AG20443 (cell line): ENCODE results near the gene MCF2.
A peak's percentile ranks its signal among the peaks of the same experiment; 100 is the strongest.

Experiments
- DNase-seq: peaks from one replicate; pipeline ENCODE4 v3.0.0; 2012; ENCODE audit warnings: low spot score, mixed read lengths

The MCF2 gene

DNA sequence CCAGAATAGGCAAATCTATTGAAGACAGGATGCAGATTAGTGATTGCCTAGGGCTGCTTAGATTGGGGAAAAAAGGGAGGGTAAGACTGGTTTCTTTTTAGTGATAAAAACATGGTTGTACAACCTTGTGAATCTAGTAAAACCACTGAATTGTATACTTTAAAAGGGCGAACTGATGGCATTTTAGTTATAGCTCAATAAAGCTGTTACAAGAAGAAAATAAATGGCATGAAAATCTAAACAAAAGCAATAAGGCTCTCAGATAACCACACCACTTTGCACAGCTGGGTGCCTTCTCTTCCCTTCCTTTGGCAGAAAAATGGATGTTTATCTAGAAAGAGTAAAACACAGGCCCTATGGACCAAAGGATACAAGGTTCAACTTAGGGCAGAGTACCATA, 107.9 kb downstream of the MCF2 start:
- no peak for DNase-seq

DNA sequence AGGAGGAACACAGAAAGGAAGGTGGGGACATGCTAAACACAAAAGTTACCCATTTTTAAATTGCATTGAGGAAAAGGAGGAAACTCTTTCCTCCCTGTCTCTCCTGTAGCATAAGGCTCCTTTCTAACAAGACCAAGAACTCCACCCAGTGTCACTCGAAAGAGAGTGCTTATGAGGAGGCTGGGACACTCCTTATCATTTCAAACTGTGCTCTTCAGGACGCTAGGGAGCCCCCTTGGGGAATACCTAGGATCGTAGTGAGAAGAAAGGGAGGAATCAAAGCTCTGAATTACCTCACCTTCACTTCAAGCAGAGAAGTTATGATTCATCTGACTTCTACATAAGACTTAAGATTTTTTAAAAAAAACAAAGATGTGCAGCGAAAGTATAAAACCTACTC, 111.9 kb downstream of the MCF2 start:
- DNase-seq, result no peak

GRCh38 chrX:139585613-139586012, 122.4 kb downstream of the MCF2 start:
- no peak for DNase-seq

- DNase-seq, result no peak
These were observed 126.9 kb downstream of the MCF2 start for GRCh38 chrX:139581068-139581467.

DNA sequence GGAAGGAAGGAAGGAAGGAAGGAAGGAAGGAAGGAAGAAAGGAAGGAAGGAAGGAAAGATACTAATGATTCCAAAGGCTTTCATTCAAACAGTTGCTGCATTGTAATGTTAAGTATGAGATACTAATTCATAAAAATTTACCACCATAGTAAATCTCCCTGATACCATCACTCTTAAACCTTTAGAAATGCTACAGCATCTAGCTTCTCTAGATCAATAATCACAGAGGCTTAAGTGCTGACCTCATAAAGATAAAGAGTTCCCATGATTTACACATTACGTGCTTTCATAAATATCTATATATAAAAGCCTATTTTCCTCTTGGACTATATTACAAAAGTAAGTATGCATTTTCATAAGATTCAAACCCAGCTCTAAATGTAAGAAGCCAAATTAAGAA, 141.0 kb downstream of the MCF2 start:
- DNase-seq, result no peak

- DNase-seq, result no peak
These were observed 144.7 kb downstream of the MCF2 start for GRCh38 chrX:139563251-139563650.

DNA sequence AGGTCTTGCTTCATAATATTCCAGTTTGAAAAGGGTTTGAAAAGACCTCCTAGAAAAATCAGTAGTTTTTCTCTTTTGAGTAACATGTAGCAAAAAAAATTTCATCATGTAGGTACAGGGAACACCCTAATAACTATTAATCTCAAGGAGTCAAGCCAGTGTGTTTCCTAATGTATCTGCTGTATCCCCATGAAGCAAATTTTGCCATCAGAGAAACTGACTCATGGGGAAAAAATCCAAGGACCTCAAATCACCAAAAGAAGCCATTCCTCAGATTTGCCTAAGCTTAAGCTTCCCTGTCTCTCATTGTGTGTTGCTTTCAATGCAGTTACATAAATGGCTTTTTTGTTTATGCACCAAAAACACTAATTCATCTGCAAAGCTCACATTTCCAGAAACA, 147.7 kb downstream of the MCF2 start:
- peak; percentile 16 for DNase-seq

DNA sequence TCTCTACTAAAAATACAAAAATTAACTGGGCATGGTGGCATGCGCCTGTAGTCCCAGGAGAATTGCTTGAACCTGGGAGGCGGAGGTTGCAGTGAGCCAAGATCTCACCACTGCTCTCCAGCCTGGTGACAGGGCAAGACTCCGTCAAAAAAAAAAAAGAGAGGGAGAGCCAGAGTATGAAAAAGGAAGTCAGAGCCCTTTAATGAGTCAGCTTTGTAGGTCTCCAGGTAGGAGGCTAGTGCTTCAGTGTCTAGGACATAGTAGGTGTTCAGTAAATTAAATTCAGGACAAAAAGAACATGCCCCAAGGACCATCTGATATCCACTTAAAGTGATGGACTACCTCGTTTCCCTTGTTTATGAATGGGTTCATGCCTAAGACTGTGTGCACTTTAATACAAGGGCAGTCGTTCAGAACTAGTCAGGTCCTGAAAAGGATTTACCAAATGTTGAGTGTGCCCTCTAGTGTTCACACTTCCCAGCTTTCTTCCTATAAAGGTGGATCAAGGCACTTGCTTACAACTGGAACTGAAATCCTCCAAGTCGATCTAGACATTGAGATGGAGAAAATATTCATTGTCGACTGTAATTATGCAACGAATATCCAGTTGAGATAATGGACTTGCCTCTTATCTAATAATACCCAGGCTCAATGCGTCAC, 148.5 kb downstream of the MCF2 start:
- peak; percentile 35 for DNase-seq

DNA sequence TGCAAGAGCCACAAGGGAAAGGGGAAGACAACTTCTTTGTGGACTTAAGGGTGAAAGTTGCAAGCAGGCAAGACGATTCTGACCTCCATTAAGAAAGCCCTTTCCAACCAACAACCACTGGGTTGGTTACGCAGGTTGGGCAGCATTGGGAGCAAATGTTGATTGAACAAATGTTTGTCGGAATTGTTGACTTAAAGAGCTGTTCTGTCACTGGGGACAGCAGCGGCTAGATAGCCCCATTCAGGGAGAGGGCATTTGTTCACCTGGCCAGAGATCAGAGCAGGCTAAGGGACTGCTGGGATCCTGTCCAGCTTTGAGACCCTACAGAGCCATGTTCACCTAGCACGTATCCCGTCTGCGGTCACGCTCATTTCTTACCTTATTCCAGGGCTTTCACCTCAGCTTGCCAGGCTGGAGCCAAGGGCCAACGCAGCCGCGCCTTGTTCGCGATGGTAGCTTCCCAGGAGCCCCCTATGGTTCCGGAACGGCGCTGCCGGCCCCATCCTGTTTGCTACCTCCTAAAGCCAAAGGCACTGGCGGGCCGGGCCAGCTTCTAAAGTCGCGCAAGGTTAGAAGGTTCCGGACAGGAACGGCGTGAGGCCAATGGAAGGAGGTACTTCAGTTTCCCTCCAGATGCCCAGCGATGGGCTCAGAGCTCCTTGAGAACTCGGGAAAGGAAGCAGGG, 152.8 kb downstream of the MCF2 start:
- DNase-seq, result no peak

DNA sequence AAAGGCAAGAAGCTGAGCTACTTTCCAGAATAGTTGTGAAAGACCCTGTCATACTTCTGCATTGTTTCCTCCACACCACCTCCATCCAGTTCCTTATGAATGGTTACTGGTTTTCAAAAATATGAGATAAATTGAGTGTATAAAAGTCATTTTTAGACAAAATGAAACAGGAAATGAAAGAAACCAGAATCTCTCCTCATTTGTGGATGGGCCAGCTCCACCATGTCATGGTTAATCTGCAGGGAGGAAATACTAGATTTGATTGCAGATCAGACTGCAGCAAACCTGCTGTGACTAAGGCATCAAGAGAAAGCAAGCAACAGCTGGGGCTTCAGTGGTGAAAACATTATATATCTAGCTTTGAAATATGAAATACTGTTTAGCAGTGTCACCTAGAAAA, 153.6 kb downstream of the MCF2 start:
- DNase-seq, result no peak

GRCh38 chrX:139544591-139544990, 163.4 kb downstream of the MCF2 start:
- DNase-seq, result no peak

GRCh38 chrX:139543920-139544319, 164.0 kb downstream of the MCF2 start:
- DNase-seq, result no peak

- DNase-seq, result no peak
These were observed 165.3 kb downstream of the MCF2 start for GRCh38 chrX:139542652-139543051.

- DNase-seq, result no peak
These were observed 168.8 kb downstream of the MCF2 start for GRCh38 chrX:139538907-139539790.

DNA sequence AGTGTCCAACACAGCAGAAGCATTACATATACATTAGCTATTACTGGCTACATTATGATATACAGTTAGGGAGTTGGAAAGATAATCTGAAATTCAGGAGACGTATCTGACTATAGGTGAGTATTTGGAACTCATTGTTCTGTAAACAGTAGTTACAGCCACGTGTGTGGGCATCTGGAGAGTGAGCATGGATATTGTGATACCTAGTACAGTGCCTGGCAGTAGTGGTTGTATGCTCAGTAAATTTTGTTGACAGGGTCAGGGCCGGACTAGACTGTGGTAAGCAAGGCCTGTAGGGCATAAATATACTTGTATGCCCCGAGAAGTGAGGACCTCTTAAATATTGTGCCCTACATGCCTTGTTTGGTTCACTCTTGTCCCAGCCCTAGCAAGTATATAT, 174.5 kb downstream of the MCF2 start:
- DNase-seq, result no peak

DNA sequence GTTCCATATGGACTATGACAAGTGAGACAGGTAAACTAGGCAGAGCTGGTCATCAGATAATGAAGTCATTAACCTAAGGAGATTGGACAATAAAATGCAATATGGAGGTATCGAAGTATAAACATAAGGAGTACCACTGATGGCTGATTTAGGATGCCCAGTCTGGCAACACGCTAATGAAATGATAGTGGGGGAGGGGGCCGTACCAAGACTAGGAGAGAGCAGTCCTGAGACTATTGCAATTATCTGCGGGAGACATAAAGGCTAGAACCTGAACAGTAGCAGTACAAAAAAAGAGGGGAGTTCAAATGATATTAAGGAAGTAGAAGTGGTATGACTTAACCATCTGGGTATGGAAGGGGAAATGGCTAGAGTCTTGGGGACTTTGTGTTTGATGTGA, 175.1 kb downstream of the MCF2 start:
- no peak for DNase-seq
